ENCODE data around the gene STX5.
"Not testable (repeated sequence)": the region's sequence is repeated elsewhere in the genome, so short reads cannot be mapped to it uniquely, and the experiment has no call there.

Gene STX5

GRCh38 chr11:62854013-62854824 is 22.4 kb upstream of the STX5 start:
- no peak for DNase-seq (ENCODE audit: low spot score)

- no peak for DNase-seq (ENCODE audit: low spot score)
These were observed 21.6 kb upstream of the STX5 start for GRCh38 chr11:62853279-62853965.

GRCh38 chr11:62852523-62853188 is 20.8 kb upstream of the STX5 start:
- DNase-seq (ENCODE audit: low spot score) = no peak

DNA sequence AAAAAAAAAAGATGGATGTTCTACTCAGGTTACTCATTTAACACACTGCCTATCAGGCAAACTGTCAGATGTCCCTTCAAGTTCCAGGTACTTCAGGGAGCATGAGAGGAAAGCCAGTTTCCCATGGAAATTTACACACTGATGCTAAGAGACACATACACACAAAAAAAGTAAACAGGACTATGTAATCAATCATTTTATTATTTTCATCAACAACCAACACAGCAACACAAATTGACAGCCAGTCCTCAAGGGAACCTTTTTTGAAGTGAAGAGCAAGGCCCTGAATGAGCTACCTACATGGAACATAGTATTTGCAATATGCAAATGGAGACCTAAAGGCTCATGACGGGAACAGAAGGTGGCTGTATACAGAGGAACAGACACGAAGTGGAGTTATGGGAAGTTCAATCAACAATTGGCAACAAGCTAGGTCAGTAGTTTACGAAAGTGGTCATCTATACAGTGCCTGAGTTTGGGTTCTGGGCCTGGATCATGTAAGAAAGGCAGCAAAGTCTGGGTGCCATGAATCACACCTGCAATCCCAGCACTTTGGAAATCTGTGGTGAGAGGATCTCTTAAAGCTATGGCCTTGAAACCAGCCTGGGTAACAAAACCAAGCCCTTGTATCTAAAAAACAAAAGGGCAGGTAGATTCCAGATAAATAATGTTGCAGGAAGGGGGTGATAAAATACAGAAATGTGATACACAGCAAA is 20.1 kb upstream of the STX5 start:
- no peak for DNase-seq (ENCODE audit: low spot score)

GRCh38 chr11:62850911-62851806 is 19.3 kb upstream of the STX5 start:
- no peak for DNase-seq (ENCODE audit: low spot score)

DNA sequence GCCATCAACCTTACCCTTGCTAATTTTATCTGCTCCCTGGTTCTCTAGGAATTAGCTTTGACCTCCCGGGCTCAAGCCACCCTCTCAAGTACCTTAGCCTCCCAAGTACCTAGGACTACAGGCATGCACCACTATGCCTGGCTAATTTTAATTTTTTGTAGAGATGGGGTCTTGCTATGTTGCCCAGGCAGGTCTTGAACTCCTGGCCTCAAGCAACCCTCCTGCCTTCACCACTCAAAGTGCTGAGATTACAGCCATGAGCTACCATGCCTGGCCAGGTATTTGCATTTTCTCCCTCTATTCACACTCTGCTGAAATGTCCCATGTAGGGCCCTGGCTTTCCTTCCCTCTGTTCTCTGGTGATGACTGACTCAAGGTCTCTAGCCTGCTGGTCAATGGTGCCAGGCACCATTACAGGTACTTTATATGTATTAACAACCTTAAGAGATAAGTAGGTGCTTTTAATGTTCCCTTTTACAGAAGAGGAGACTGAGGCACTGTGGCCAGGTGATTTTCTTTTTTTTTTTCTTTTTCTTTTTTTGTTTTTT is 16.0 kb upstream of the STX5 start:
- no peak for DNase-seq (ENCODE audit: low spot score)

- DNase-seq (ENCODE audit: low spot score) = no peak
These were observed 14.3 kb upstream of the STX5 start for GRCh38 chr11:62846177-62846576.

DNA sequence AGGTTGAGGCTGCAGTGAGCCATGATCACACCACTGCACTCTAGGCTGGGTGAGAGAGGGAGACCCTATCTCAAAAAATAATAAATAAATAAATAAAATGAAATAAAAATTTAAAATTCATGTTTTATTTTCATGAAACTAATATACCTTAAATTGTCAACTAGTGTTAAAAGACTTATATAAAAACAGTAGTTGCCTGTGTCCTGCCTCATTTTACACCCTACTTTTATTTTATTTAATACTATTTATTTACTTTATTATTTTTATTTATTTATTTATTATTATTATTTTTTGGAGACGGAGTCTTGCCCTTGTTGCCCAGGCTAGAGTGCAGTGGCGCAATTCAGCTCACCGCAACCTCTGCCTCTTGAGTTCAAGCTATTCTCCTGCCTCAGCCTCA is 12.3 kb upstream of the STX5 start:
- DNase-seq (ENCODE audit: low spot score) = no peak

DNA sequence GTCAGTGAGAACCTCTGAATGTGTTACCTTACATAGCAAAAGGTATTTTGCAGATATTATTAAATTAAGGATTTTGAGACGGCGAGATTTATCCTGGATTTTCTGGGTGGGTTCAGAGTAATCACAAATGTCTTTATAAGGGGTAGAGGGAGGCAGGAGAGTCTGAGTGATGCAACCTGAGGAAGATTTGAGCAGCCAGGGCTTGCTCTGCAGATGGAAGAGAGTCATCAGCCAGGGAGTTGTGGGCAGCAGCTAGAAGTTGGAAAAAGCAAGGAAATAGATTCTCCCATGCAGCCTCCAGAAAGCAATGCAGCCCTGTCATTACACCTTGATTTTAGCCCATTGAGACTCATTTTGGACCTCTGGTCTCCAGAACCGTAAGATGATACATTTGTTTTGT is 11.6 kb upstream of the STX5 start:
- no peak for DNase-seq (ENCODE audit: low spot score)

DNA sequence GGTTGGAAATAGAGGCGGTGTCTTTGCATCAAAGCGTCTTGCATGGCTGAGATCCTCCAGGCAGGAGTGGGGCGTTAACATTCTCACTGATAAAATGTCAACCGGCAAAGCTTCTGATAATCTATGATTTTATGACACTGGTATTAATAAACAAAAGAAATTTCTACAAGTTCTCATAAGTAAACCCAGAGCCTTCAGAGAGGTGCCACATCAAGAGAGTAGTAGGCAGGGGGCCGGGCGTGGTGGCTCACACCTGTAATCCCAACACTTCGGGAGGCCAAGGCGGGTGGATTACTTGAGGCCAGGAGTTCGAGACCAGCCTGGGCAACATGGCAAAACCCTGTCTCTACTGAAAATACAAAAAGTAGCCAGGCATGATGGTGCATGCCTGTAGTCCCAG is 11.0 kb upstream of the STX5 start:
- DNase-seq (ENCODE audit: low spot score) = not testable (repeated sequence)

GRCh38 chr11:62842171-62842741 is 10.4 kb upstream of the STX5 start:
- DNase-seq (ENCODE audit: low spot score) = no peak

- DNase-seq (ENCODE audit: low spot score) = peak; percentile 86
These were observed 9.7 kb upstream of the STX5 start for GRCh38 chr11:62841361-62842170.

- not testable (repeated sequence) for DNase-seq (ENCODE audit: low spot score)
These were observed 9.0 kb upstream of the STX5 start for GRCh38 chr11:62840721-62841360.

DNA sequence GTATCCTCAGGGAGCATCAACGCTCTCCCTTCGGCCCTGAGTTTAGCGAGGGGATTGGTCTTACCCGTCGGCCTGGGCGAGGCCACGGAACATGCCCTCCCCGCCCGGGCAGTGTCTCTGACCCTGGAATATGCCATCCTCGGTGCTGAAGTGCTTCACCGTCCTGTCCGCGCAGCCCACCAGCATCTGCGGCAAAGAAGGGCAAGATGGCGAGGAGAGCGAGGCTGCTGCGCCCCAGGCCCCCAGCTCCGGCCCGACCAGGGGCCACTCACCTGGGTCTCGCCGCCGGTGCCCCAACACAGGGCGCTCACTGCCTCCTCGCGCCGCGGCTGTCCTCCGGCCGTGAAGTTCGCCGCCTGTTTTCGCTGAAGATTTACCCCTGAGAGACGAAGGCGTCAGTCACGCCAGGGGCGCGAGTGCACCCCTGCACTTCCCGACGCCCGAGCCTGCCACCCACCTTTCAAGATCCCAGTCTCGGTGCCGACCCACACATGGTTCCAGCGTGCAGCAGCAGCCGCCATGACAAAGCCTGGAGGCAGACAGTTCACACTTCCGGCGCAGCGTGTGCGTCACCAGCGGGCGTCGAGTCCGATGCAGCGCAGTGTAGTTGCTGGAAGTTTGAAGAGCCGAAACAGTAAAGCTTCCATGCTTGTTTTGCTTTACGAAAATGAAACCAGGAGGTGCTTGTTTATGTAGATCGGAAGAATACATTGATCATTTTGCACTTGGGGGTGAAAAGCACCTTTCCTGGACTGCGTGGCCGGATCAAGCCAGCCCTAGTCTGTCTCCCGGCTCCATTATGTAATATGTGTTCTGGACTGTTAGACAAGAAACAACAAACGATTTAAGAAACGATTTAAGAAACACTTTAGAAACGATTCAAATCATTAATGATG is 7.4 kb upstream of the STX5 start, which contains the start of gene WDR74:
TSS of gene WDR74 (minus strand) at position 541 of the 896 bp plus-strand sequence. CDS start at position 521, 20 bp downstream.
- peak; percentile 69 for DNase-seq (ENCODE audit: low spot score)

- DNase-seq (ENCODE audit: low spot score) = no peak
These were observed 3.5 kb upstream of the STX5 start for GRCh38 chr11:62835336-62835735.

DNA sequence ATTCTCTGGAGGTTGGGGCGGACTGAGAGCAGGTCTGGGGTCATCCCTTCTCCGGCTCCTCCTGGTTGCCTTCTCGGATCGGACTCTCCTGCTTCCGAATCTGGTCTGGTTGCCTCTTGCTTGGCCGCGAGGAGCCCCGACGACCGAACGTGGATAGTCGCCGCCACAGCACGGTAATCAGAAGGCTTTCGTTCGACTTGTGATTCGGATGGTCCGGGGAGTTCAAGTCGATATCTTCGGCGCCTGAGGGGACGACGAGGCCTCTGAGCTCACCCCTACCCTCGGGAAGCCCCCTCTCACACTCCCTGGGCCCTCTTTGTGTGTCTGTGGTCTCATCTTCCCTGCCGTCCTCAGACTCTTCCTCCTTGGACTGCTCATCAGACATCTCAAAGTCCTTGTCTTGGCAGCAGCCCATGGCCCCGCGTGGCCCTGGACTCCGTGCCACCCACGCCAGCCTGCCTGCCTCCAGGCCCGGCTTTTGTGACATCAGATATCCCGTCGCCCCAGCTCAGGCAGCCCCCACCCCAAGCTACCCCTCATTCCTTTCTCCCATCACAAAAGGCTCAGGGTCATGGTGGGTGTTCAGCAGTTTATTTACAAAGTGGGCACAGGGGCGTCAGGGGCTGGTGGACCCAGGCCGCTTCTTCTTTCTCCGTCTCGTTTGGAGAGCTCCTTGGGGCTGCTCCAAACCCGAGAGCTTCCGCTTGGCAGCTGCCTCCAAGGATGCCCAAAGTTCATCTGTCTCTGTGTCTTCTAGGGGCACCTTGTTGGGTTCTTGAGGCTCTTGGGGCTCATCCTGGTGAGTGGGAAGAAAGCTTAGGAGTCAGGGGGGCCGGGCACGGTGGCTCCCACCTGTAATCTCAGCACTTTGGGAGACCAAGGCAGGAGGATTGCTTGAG is 734 bp upstream of the STX5 start, which contains the start of gene TEX54:
TSS of gene TEX54 (minus strand) at position 506 of the 899 bp plus-strand sequence.
- no peak for DNase-seq (ENCODE audit: low spot score)

Measured in HuH-7.5 (cell line).